GM10266 (cell line): ENCODE results near the gene ICOS.

Experiments
- DNase-seq: peaks from one replicate; pipeline ENCODE4 v3.0.0; 2012; ENCODE audit errors: extremely low spot score
- TF ChIP-seq, protein P1 (sequence below): IDR thresholded peaks from 2 replicates; pipeline ENCODE4 v1.5.1; 2012; ENCODE audit warnings: mild to moderate bottlenecking, low read depth; ENCODE audit not compliant: control insufficient read depth, insufficient read depth; ENCODE audit errors: missing control alignments

ICOS gene

GRCh38 chr2:203989521-203989920 lies 53.0 kb downstream of the ICOS start:
- TF ChIP-seq, protein P1, sequence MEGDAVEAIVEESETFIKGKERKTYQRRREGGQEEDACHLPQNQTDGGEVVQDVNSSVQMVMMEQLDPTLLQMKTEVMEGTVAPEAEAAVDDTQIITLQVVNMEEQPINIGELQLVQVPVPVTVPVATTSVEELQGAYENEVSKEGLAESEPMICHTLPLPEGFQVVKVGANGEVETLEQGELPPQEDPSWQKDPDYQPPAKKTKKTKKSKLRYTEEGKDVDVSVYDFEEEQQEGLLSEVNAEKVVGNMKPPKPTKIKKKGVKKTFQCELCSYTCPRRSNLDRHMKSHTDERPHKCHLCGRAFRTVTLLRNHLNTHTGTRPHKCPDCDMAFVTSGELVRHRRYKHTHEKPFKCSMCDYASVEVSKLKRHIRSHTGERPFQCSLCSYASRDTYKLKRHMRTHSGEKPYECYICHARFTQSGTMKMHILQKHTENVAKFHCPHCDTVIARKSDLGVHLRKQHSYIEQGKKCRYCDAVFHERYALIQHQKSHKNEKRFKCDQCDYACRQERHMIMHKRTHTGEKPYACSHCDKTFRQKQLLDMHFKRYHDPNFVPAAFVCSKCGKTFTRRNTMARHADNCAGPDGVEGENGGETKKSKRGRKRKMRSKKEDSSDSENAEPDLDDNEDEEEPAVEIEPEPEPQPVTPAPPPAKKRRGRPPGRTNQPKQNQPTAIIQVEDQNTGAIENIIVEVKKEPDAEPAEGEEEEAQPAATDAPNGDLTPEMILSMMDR: no peak
- no peak for DNase-seq

DNA sequence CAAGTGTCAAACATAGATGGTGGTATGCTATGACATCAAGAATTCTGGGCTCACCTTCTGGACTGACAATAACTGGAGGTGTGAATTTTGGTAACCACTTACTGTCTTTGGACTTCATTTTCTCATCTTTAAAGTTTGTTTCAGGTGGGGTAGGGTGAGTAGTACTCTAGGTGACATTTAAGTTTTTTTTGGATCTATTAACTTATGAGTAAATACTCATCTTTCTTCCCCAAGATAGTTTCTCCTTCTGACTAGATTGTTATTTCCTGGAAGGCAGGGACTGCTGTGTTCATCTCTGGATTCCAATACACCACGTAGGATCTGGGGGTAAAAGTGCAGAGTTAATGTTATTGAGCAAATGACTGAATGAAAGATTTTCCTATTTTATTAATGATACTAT lies 55.9 kb downstream of the ICOS start:
- TF ChIP-seq, protein P1: no peak
- DNase-seq: no peak

GRCh38 chr2:203993011-203993410 lies 56.4 kb downstream of the ICOS start:
- TF ChIP-seq, protein P1: no peak
- DNase-seq: no peak

- no peak for DNase-seq
- TF ChIP-seq, protein P1: no peak
Observed at GRCh38 chr2:203993560-203993959, 57.0 kb downstream of the ICOS start.

DNA sequence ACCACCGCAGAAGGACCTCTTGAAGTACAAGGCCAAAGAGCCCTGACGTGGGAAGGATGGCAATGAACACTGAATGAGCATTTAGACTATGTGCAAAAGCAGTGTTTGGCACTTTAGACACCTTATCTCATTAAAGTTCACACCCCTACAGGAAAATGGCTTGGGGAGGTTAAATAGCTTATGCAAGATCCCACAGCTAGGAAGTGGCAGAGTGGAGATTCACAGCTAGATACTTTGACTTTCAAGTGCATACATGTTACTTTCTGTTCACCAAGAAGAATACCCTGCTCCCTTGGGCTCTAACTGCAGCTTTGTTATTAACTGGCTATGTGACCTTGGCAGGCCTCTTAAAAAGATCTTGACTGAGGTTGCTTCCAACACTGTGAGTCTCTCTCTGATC lies 58.2 kb downstream of the ICOS start:
- TF ChIP-seq, protein P1: no peak
- no peak for DNase-seq

DNA sequence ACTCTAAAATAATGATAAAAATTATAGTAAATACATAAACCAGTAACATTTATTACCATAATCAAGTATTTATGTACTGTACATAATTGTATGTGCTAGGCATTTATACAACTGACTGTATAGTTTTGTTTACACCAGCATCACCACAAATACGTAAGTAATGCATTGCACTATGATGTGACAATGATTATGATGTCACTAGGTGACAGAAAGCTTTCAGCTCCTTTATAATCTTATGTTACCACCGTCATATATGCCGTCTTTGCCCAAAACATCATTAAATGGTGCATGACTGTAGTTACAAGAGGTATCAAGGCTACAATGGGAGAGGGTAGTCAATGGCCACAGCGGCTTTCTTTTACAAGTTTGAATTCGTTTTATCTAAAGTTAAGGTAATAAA lies 60.1 kb downstream of the ICOS start:
- DNase-seq: no peak
- TF ChIP-seq, protein P1: no peak

DNA sequence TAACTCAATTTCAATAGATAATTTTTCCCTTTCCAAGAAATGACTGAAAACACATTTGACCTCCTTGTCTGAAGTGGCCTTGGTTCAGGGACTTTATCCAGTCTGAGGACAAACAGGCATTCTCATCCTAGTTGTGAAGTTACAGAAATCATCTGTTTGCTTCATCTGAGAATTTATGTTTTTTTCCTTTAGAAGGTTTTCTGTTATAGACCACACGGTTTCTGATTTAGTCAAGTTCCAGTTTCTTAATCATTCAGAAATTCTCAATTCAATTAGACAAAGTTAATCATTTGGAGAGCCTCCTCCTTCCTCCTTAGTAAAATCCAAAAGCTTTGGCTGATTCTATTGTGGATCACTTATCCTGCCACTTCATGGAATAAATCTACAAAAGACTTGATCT lies 60.9 kb downstream of the ICOS start:
- DNase-seq: no peak
- TF ChIP-seq, protein P1: no peak
